Vagina (tissue), 2 donors: ENCODE measurements around the gene CMYA5. TPM values are rescaled to one million over a fixed set of nuclear protein-coding genes. Genes with fewer than 3 reads are reported as not detected.
"Not testable (repeated sequence)": the region's sequence is repeated elsewhere in the genome, so short reads cannot be mapped to it uniquely, and the experiment has no call there.

ENCODE experiments used
- DNase-seq, 2 donors: peaks; one replicate each; pipeline ENCODE4 v3.0.0-alpha.2; 2017; ENCODE audit errors: extremely low spot score in 2 of 2
- H3K27ac ChIP-seq: fragments of 200-600 bp; sonication (generic); one replicate; pipeline ENCODE4 v1.5.1; 2019
- H3K27me3 ChIP-seq: fragments of 200-600 bp; sonication (generic); one replicate; pipeline ENCODE4 v1.5.1; 2019
- H3K36me3 ChIP-seq, 2 donors: fragments of 200-600 bp; sonication (generic); one replicate each; pipeline ENCODE4 v1.5.1; 2017 to 2019
- H3K4me1 ChIP-seq: fragments of 200-600 bp; sonication (generic); one replicate; pipeline ENCODE4 v1.5.1; 2019
- H3K4me3 ChIP-seq, 2 donors: fragments of 200-600 bp; sonication (generic); 1 replicate in 1 of 2; 2 replicates in 1 of 2; pipeline ENCODE4 v1.5.1; 2016 to 2019
- H3K9me3 ChIP-seq: fragments of 200-600 bp; sonication (generic); one replicate; pipeline ENCODE4 v1.5.1; 2019
- POLR2A ChIP-seq, 2 donors: fragments of 450-650 bp; IDR thresholded peaks; one replicate each; pipeline ENCODE4 v1.6.1; 2017; ENCODE audit warnings: antibody characterized with exemption in 2 of 2, mild to moderate bottlenecking in 2 of 2, moderate library complexity in 2 of 2
- POLR2AphosphoS5 ChIP-seq, 2 donors: sonication (generic); formaldehyde crosslinking; IDR thresholded peaks; one replicate each; pipeline ENCODE4 v1.9.0; 2017; ENCODE audit warnings: antibody characterized with exemption in 2 of 2, mild to moderate bottlenecking in 2 of 2, low read depth in 1 of 2; ENCODE audit not compliant: insufficient read depth in 1 of 2
- intact Hi-C: fragments of 100-400 bp; cut with DNase I; formaldehyde crosslinking; loops from one replicate; pipeline ENCODE4 v1.15.1; 2023
- total RNA-seq: library from RNA; depleted of rRNA; stranded (reverse); fragments of >200 nt; gene quantifications from one replicate; pipeline ENCODE4 v1.2.3, GENCODE V29; 2016
- TF ChIP-seq, protein P1 (sequence below), 3 experiments: fragments of 450-650 bp in 2 of 3; fragments of 200-600 bp in 1 of 3; sonication (generic) in 1 of 3; IDR thresholded peaks; one replicate each; pipeline ENCODE4 v1.5.1; 2017 to 2019; ENCODE audit warnings: antibody characterized with exemption in 3 of 3, mild to moderate bottlenecking in 2 of 3, moderate library complexity in 2 of 3

The CMYA5 gene
- total RNA-seq, 1 donor from 2014 or later, result 10.1 TPM

GRCh38 chr5:79774171-79774854, 84.7 kb downstream of the CMYA5 start:
- no peak overlapping the region for H3K4me3 ChIP-seq
- no peaks in the 10 kb centered on the region for H3K27me3 ChIP-seq
- H3K27ac ChIP-seq, result no peak overlapping the region
- H3K4me1 ChIP-seq, result no peaks in the 10 kb centered on the region
- H3K9me3 ChIP-seq, result no peaks in the 10 kb centered on the region
- TF ChIP-seq POLR2AphosphoS5 (IDR thresholded peaks at IDR 0.05; ENCODE audit: insufficient read depth in 1 of 2, low read depth in 1 of 2), result no peak
- TF ChIP-seq POLR2A (IDR thresholded peaks at IDR 0.05), result no peak
- H3K36me3 ChIP-seq, result peaks cover 0 to 4% of the 10 kb centered on the region in 2 donors
- DNase-seq, result no peak
- intact Hi-C loops, result no loop called here

DNA sequence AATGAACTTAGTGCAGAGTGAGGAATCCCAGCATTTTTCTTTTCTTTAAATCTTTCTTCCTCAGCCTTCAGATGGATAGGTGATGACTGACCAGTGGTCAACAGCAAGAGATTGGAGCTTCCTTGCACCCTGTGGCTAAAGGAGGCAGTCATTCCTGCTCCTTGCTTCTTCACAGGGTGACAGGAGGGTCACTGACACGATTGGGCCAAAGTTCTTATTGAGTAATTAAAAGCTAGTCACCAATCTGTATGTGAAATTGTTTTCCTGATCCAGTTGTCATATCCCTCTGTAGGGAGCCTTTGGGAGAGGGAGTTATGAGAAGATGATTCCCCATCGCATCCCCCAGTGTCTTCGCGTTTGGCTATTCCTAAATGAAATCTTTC, 85.2 kb downstream of the CMYA5 start:
- H3K4me1 ChIP-seq, result no peaks in the 10 kb centered on the region
- no peaks in the 10 kb centered on the region for H3K36me3 ChIP-seq
- no peak overlapping the region for H3K27ac ChIP-seq
- intact Hi-C loops, result no loop called here
- no peaks in the 10 kb centered on the region for H3K9me3 ChIP-seq
- no peak overlapping the region for H3K4me3 ChIP-seq
- TF ChIP-seq POLR2A (IDR thresholded peaks at IDR 0.05) (no peak), POLR2AphosphoS5 (IDR thresholded peaks at IDR 0.05; ENCODE audit: insufficient read depth in 1 of 2, low read depth in 1 of 2) (no peak)
- TF ChIP-seq, protein P1, sequence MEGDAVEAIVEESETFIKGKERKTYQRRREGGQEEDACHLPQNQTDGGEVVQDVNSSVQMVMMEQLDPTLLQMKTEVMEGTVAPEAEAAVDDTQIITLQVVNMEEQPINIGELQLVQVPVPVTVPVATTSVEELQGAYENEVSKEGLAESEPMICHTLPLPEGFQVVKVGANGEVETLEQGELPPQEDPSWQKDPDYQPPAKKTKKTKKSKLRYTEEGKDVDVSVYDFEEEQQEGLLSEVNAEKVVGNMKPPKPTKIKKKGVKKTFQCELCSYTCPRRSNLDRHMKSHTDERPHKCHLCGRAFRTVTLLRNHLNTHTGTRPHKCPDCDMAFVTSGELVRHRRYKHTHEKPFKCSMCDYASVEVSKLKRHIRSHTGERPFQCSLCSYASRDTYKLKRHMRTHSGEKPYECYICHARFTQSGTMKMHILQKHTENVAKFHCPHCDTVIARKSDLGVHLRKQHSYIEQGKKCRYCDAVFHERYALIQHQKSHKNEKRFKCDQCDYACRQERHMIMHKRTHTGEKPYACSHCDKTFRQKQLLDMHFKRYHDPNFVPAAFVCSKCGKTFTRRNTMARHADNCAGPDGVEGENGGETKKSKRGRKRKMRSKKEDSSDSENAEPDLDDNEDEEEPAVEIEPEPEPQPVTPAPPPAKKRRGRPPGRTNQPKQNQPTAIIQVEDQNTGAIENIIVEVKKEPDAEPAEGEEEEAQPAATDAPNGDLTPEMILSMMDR (IDR thresholded peaks at IDR 0.05), result no peak
- no peaks in the 10 kb centered on the region for H3K27me3 ChIP-seq
- DNase-seq, result no peak

DNA sequence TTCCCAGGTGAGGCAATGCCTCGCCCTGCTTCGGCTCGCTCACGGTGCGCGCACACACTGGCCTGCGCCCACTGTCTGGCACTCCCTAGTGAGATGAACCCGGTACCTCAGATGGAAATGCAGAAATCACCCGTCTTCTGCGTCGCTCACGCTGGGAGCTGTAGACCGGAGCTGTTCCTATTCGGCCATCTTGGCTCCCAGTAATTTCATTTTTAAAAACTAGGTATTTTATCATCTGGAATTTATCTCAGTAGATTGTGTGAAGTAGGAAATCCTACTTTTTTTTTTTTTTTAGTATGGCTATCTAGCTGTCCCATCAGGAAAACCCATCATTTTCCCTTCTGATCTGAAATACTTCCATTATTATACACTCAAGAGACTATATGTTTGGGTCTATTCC, 95.1 kb downstream of the CMYA5 start:
- H3K36me3 ChIP-seq, H3K27me3 ChIP-seq, intact Hi-C loops, DNase-seq, H3K27ac ChIP-seq, H3K4me1 ChIP-seq, H3K9me3 ChIP-seq: not testable (repeated sequence)
- H3K4me3 ChIP-seq, result peak overlapping the region in 1 of 2 donors; percentile 11

- no peaks in the 10 kb centered on the region for H3K9me3 ChIP-seq
- H3K4me1 ChIP-seq, result no peaks in the 10 kb centered on the region
- no peaks in the 10 kb centered on the region for H3K27me3 ChIP-seq
- H3K36me3 ChIP-seq, result no peaks in the 10 kb centered on the region
- intact Hi-C loops, result no loop called here
- H3K4me3 ChIP-seq, result no peak overlapping the region
- DNase-seq, result no peak
- no peak overlapping the region for H3K27ac ChIP-seq
- TF ChIP-seq POLR2AphosphoS5 (IDR thresholded peaks at IDR 0.05; ENCODE audit: insufficient read depth in 1 of 2, low read depth in 1 of 2), result no peak
- no peak for TF ChIP-seq POLR2A (IDR thresholded peaks at IDR 0.05)
- TF ChIP-seq, protein P1 (IDR thresholded peaks at IDR 0.05), result no peak
These were observed 96.3 kb downstream of the CMYA5 start for GRCh38 chr5:79785983-79786382.

DNA sequence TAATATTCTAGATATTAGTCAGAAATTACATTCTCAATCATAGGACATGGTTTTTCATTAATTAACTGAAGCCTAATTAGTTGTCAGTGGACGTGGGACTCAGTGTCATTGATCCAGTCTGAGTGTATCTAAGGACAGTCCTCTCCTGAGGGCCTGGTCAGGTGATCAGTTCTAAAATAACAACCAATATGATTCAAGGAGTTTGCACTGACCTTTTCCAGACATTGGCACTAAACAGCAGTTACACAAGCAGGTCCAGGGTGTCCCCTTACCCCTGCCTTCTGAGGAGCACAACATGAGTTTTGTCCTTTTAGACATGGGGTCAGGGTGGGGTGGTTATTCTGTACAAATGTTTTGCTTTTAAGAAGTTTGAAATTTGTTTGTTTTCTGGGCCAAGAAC, 97.8 kb downstream of the CMYA5 start:
- H3K36me3 ChIP-seq, result no peaks in the 10 kb centered on the region
- no peak for DNase-seq
- H3K4me1 ChIP-seq, result no peaks in the 10 kb centered on the region
- TF ChIP-seq, protein P1 (IDR thresholded peaks at IDR 0.05), result no peak
- no peak for TF ChIP-seq POLR2AphosphoS5 (IDR thresholded peaks at IDR 0.05; ENCODE audit: insufficient read depth in 1 of 2, low read depth in 1 of 2)
- TF ChIP-seq POLR2A (IDR thresholded peaks at IDR 0.05), result no peak
- no peak overlapping the region for H3K4me3 ChIP-seq
- intact Hi-C loops, result no loop called here
- H3K9me3 ChIP-seq, result no peaks in the 10 kb centered on the region
- H3K27me3 ChIP-seq, result no peaks in the 10 kb centered on the region
- no peak overlapping the region for H3K27ac ChIP-seq

DNA sequence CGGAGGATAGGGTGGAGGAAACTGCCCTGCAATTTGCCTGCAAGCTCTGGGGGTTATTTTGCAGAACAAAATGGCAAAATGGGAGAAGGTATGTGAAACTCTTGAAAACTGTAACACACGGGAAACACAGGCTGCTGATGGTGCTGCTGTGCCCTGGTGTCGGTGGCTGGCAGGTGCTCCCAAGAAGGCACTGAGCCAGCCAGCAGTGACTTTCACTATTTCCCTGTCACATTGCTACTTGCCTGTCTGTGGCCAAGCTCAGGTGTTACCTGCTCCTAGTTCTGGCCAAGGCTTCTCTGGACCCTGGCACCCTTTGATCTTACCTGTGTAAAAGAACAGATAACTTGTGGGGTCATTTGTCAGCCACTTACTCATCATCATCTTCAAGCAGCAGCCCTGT, 102.2 kb downstream of the CMYA5 start:
- H3K9me3 ChIP-seq, result no peaks in the 10 kb centered on the region
- H3K36me3 ChIP-seq, result no peaks in the 10 kb centered on the region
- no peaks in the 10 kb centered on the region for H3K27me3 ChIP-seq
- no peak overlapping the region for H3K4me3 ChIP-seq
- no peak overlapping the region for H3K27ac ChIP-seq
- intact Hi-C loops, result no loop called here
- no peak for DNase-seq
- H3K4me1 ChIP-seq, result no peaks in the 10 kb centered on the region
- TF ChIP-seq POLR2AphosphoS5 (IDR thresholded peaks at IDR 0.05; ENCODE audit: insufficient read depth in 1 of 2, low read depth in 1 of 2) (no peak), POLR2A (IDR thresholded peaks at IDR 0.05) (no peak)
- TF ChIP-seq, protein P1 (IDR thresholded peaks at IDR 0.05), result no peak
